SIG-M5 treated with dmso at 0.1 percent for 504 hours (cell line): Measurements from ENCODE around the gene SAMD8.
A peak's percentile ranks its signal among the peaks of the same experiment; 100 is the strongest.

Experiments
- DNase-seq: peaks from one replicate; lab custom pipeline; 2025; ENCODE audit not compliant: unreplicated experiment; lab: John Stamatoyannopoulos, UW

Gene SAMD8

GRCh38 chr10:75111365-75111906, at the start of gene SAMD8:
TSS of gene SAMD8 (plus strand) at chr10:75111656. CDS start at chr10:75150529, 38,873 bp downstream.
- peak; percentile 91 for DNase-seq

DNA sequence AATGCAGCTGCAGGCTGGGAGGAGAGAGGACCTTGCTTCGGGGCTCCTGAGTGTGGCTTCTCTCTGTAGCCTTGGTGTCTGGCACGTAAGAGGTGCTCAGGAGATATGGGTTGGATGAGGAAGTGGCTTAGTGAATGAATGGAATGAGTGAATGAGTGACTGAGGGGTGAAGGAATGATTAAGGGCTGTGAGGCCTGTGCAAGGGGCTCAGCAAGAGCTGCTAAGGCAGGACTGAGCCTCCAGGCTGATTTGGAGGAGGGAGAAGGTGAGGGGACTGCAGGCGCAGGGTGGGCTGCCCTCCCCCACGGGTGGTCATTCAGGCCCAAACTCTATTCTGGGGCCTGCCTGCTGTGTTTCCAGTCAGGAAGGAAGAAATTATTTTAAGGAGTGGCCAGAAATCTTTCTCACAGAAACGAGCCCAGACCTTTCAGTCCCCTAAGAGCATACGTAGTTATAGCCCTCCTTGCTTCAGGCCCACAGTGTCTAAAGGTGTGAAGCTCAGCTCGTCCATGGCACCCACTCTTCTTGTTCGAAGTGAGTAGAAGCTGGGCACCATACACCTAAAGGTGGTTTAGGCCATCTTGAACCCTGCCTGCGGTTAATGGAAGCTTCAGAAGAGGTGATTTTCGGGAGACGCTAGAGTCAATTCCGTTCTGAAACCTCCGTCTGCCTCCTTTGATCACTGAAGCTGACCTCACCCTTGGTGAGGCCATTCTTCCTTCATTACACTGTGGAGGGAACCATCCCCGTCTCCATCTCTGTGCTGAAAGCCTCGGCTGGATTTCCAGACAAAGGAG, 49.5 kb upstream of the SAMD8 start:
- no peak for DNase-seq

DNA sequence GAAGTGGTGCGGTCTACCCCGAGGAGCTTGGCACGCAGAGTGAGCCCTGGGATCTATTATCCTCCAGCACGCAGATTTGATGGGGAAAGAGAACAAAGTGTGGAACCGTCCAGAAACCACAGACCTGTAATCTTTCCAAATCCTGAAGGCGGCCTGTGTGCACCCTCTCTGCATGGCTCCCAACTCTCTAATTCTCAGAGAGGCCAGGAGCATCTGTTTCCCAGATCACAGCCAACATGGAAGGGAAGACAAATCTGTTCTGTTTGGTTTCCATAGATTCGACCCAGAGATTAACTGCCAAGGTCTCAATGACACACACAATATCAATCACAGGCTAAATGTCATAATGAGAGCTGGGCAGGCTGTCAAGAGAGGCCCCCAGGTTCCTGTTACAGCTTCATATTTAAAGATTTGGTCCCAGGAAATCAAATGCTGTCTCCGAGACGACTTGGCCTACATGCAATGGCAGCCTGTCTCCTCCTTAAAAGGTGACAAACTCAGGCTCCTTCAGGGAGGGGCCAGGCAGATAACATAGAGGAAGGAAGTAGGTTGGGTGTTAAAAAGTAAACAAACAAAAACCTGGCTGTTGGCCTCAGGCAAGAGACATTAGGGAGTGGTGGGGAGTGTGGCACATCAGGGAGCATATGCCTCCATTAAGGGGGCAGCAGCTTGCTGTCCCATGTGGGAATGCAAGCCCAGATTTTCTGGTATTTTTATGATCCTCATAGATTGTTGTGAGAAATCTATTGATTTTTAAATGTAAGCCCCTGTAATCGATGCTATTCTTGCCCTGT, 48.8 kb upstream of the SAMD8 start:
- DNase-seq, result peak; percentile 36

DNA sequence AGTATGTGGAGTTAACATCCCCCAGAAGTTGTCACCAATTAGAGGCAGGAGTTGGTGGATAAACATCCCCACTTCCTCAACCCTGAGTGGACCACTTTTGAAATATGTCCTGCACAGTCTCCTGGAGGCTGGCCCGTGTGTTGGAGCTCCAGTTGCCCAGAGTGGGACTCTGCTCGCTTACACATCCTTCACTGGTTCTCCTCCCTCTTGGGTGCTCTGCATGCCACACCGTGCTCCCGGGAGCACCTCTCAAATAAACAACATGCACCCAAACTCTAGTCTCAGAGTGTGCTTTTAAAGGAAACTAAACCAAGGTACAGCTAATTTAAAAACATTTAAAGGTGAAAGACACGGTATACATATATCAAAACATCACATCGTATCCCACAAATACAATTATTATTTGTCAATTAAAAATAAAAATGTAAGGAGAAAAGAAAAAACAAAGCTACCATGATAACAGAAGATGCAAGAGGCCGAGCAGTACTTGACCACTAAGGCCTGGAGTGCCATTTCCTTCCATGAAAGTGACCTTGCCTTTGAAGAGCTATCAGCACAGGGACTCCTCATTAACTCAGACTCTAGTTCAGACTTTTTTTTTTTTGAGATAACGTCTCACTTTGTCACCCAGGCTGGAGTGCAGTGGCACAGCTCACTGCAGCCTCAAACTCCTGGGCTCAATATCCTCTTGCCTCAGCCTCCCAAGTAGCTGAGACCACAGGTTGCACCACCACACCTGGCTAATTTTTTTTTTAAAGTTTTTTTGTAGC, 47.8 kb upstream of the SAMD8 start:
- no peak for DNase-seq

- no peak for DNase-seq
Observed at GRCh38 chr10:75065076-75065475, 46.4 kb upstream of the SAMD8 start.

GRCh38 chr10:75066271-75066670, 45.2 kb upstream of the SAMD8 start:
- no peak for DNase-seq

DNA sequence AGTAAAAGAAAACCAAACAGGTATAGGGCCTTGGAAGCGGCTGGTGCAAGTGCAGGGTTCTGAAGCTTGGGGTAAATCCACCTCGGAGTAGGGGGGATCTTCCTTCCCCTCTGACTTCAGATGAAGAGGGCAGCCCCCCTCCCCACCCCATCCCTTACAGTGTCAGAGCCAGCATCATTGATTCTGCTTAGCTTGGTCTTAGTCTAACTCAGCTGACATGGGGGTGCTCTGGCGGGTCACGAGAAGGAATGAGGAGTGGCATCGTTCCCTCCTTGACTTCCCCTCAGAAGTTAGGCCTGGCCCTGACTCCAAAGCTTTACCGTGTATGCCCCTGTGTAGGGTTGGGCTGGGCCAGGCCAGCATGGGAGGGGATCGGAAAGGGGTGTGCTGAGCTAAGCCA, 44.2 kb upstream of the SAMD8 start:
- DNase-seq, result no peak

DNA sequence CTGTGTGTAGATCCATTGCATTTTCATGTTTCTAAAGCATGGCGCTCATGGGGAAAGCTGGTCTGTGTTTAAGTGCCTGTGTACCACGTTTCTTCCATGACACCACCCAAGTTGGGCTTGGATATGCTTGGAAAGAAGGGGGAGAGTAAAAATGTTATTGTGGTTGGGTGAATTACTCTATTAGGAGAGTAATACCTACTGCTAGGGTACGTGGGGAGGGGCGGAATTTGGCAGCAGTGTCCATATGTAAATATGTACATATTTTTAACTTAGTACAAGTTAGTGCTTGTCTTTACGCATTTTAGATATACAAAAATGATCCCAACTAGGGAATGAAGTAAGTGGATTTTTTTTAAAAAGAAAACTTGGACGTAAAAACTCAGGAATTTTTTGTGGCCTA, 42.9 kb upstream of the SAMD8 start:
- no peak for DNase-seq

DNA sequence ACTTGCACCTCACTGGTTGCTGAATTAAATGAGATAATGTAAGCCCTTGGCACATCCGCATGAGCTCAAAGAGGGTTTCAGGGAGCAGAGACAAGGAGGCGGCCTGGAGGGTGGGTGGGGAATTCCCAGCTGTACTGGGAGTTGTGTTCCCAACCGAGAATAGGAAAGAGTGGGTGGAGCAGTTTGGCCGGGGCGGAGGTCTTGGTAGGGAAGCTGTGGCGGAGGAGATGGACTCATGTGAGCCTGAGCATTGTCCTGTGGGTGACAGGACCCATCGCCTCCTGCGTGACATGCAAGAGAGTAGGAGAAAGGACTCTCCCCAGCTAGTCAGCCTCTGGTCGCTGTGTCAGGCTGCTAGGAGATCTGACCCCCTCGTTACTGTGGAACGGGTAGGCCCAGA, 41.0 kb upstream of the SAMD8 start:
- DNase-seq, result no peak

DNA sequence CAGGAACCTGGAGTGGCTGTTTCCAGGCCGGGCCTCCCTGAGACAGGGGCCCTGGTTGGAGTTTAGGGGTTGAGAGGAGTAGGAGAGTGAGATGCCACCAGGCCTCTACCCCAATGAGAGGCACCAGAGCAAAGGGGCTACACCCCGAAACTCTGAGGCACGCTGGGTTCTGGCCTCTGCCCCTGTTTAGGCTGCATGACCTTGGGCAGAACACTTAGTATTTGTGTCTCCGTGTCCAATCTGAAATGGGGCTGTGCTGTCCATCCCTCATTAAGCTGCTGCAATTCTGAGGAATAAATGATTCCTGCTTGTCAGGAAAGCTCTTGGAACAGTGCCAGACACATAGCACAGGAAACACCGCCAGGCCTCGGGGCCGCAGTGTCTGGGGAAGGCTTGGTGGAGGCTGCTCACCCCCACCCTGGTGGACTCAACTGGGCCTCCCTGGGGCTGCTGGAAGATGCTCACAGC, 40.5 kb upstream of the SAMD8 start:
- DNase-seq, result no peak

GRCh38 chr10:75071756-75072155, 39.7 kb upstream of the SAMD8 start:
- DNase-seq, result no peak

GRCh38 chr10:75072727-75073126, 38.7 kb upstream of the SAMD8 start:
- DNase-seq, result no peak

- no peak for DNase-seq
Observed at GRCh38 chr10:75073442-75073841, 38.0 kb upstream of the SAMD8 start.

DNA sequence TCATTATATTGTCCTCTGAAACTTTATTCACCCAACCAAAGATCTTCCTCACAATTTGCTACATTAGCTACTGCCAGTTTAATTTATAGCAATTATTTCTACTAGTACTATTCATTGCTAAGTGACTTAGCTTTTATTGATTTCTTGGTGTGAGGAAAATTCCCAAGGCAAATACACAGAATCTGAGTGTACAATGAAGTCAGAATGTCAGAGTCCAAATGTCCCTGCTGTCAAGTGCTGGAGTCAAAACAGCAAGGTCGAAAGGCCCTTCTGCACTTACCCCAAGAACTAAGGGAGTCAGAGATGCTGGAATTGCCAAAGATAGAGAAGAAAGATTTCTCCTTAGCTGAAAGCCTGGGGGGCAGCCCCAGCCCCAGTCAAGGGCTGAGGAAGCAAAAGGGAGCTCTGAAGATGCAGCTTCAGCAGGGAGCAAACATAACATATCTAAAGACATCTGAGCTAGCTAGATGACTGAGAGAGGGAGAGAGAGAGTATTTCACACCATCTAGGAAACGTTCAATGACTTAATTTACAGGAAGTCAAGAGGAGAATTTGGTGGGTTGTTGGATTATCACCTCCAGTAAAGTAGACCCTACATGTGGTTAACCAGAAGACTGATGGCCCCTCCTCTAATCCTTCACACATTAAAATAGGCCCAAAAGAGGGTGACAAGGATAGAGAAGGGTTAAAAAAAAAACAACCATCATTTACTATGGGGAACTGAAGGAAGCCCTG, 36.6 kb upstream of the SAMD8 start:
- DNase-seq, result no peak

GRCh38 chr10:75076348-75076747, 35.1 kb upstream of the SAMD8 start:
- DNase-seq, result no peak

DNA sequence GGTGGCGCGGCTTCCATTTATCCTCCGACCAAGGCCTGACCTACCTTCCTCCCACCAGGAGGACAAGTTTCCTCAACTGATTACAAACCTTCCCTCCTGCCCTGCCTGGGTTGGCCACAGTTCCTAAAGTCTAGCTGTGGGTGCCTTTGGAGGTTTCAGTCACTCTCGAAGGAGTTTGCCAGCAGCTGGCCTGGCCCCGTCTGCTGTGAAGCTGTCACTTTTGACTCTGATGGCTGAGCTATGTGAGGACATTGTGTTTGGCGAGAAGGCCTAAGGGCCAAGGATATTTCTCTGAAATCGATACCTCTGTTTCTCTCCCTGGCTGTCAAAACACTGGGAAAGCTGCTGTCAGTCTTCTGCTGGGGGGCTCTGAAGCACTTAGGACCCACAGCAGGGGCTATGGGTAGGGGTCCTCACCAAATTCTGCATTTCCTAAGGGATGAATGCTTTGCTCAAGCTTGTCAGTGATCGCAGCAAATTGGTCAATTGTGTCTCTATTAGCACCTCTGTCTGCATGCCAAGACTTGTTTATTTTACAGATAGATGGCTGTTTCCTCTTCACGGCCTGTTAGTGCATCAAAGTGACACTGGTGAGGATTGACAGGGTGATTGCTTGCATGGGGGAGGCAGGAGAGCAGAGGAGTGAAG, 31.9 kb upstream of the SAMD8 start:
- DNase-seq, result no peak

GRCh38 chr10:75080554-75080953, 30.9 kb upstream of the SAMD8 start:
- DNase-seq, result no peak

DNA sequence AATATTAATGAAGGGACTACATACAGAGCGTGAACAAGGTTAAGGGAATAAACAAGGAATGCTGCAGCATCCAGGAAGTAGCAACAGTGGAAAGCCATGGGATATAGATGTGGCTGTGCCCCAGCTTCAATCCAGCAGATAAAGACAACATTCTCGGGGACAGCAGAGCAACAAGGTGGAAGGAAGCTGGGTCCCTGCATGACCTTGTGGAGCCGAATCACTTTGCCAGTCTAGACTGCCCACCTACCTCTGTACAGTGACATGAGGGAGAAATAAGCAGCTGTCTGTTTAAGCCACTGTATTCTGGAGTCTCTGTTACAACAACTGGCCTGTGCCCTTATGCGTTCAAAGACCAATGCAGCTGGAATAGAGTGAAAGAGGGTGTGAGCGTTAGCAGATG, 30.1 kb upstream of the SAMD8 start:
- DNase-seq, result no peak

GRCh38 chr10:75083972-75084833, 27.3 kb upstream of the SAMD8 start:
- DNase-seq, result no peak
